ENCODE results near the gene TOMM70.

Gene TOMM70

GRCh38 chr3:100316641-100317069 lies 84.2 kb downstream of the TOMM70 start:
- peak; percentile 70 for TF ChIP-seq CTCF (IDR thresholded peaks at IDR 0.05; ENCODE audit: insufficient read depth, low read depth, low read length, missing control alignments)
- H3K4me3 ChIP-seq (ENCODE audit: low read length), result no peak overlapping the region
- peak; percentile 64 for DNase-seq (ENCODE audit: low read depth)

Data from epithelial cell of esophagus (primary cell).